Measurements from ENCODE around the gene RINL. TPM values are rescaled to one million over a fixed set of nuclear protein-coding genes. Genes with fewer than 3 reads are reported as not detected.

Gene RINL, protein sequence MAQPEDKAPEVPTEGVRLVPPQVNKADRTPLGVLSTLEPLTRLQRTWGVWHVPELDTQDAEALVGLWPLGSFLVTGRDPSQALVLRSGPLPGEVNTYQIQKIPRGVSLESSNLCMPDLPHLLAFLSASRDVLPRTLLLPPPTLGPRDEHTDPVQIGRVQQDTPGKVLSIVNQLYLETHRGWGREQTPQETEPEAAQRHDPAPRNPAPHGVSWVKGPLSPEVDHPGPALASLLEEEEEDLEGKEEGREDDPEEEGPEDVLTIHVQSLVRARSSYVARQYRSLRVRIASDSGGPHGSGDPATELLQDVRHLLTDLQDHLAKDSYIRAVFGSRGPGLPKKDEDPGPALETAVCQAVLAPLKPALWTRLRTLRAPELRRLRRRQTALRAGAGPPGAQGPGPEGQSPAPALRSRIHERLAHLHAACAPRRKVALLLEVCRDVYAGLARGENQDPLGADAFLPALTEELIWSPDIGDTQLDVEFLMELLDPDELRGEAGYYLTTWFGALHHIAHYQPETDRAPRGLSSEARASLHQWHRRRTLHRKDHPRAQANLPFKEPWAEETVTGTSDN
- total RNA-seq = 14.7 and 32.2 TPM in 2 replicates

GRCh38 chr19:38877781-38878574, at the start of gene RINL:
Gene RINL (minus strand): TSS chr19:38878275. CDS start chr19:38876742, 1,533 bp downstream.

GRCh38 chr19:38899447-38900201, 21.5 kb upstream of the RINL start, which contains the start of the genes NFKBIB and SIRT2:
Gene NFKBIB (plus strand): TSS chr19:38899969. CDS start chr19:38900033, 64 bp downstream.
Gene SIRT2 (minus strand): TSS chr19:38899618. CDS start chr19:38899521, 97 bp downstream.

GRCh38 chr19:38849860-38850435, 28.1 kb downstream of the RINL start, which contains the start of gene HNRNPL:
Gene HNRNPL (minus strand): TSS chr19:38849986. CDS start chr19:38849966, 20 bp downstream.

Other genes starting within 250 kb of the RINL start
- gene ACTN4, start 230.6 kb downstream of the RINL start, total RNA-seq = 124 and 320 TPM in 2 replicates
- gene CAPN12, start 133.8 kb downstream of the RINL start, total RNA-seq = 5.3 and 7.7 TPM in 2 replicates
- 11.6 and 438 TPM in 2 replicates for gene LGALS7, start 104.8 kb downstream of the RINL start, total RNA-seq
- 85.8 and 4,166 TPM in 2 replicates for gene LGALS7B, start 89.1 kb downstream of the RINL start, total RNA-seq
- gene LGALS4, start 65.3 kb downstream of the RINL start, total RNA-seq = 0.21 TPM in 1 of 2 replicates, not detected in the other
- 23.1 and 30.5 TPM in 2 replicates for gene ECH1, start 46.5 kb downstream of the RINL start, total RNA-seq
- 162 and 166 TPM in 2 replicates for gene HNRNPL, start 28.3 kb downstream of the RINL start, total RNA-seq
- gene SIRT2, start 21.3 kb upstream of the RINL start, total RNA-seq = 68.8 and 74.9 TPM in 2 replicates
- 13.4 and 21.2 TPM in 2 replicates for gene NFKBIB, start 21.7 kb upstream of the RINL start, total RNA-seq
- gene CCER2, start 33.9 kb upstream of the RINL start, total RNA-seq = 0.21 TPM in 1 of 2 replicates, not detected in the other
- 14.1 and 14.9 TPM in 2 replicates for gene SARS2, start 52.5 kb upstream of the RINL start, total RNA-seq
- gene MRPS12, start 52.7 kb upstream of the RINL start, total RNA-seq = 60.5 and 70.6 TPM in 2 replicates
- gene FBXO17, start 97.5 kb upstream of the RINL start, total RNA-seq = 24.3 and 27.7 TPM in 2 replicates
- gene FBXO27, start 154.3 kb upstream of the RINL start, total RNA-seq = 4.9 and 9.6 TPM in 2 replicates
- gene ACP7, start 206.1 kb upstream of the RINL start, total RNA-seq = 0.43 and 1.4 TPM in 2 replicates
- 5.5 and 9.2 TPM in 2 replicates for gene PAK4, start 247.5 kb upstream of the RINL start, total RNA-seq

All from tracheal epithelial cell (primary cell).